ENCODE measurements around the gene SHLD2. TPM values are rescaled to one million over a fixed set of nuclear protein-coding genes. Genes with fewer than 3 reads are reported as not detected.

Gene SHLD2
- total and polyA plus RNA-seq, 2 of the 13 experiments (the other 11 are each of a cell fraction or from before 2014, with no cell fraction given), result 25.7 to 53.7 TPM

DNA sequence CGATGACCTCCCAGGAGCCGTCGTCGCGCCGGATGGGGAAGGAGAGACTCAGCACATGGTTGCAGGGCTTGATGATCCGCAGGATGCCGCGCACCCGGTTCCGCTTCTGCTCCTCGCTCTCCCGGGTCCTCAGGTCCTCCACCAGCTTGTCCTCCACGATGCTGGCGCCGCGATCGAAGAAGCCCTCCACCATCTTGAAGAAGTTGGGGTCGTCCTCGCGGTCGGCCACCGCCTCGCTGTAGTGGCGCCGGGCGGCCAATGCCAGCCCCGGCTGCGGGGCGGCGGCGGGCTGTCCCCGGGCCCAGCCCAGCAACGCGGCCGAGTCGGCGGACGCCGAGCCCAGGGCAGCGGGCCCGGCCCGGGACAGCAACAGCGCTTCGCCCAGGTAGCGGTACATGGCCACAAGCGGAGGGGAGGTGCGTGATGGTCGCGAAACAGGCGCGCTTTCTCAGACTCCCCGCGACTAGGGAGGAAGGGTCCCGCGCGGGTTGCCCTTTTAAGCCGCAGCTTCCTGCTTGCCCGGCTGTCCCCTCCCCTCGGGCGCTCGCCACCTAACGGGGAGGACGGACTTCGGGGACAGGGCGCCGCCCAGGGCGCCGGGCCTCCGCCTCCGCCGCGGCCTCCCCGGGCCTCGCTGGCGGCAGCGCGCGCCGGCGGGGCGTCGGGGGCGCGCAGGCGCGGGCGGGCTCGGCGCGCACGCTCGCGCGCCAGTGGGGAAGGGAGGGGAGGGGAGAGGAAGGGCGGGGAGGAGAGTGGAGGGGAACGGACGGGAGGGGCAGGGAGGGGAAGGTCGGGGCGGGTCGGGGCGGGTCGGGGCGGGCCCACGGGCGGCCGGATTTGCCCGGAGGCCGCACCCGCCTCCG lies at the start of gene SHLD2, which contains the start of gene GLUD1 (continued):
- TF ChIP-seq MED13 (CRISPR knock-in tag; IDR thresholded peaks at IDR 0.05) (no peak; the same call in 1 of the 2 replicates), TARDBP (CRISPR knock-in tag; IDR thresholded peaks at IDR 0.05) (no peak; the same call in 1 of the 2 replicates), HNF4G (IDR thresholded peaks at IDR 0.05; ENCODE audit: borderline replicate concordance, low read depth, low read length) (peak; percentile 17; the same call in 1 of the 2 replicates), HNF4G (CRISPR knock-in tag; IDR thresholded peaks at IDR 0.05; ENCODE audit: borderline replicate concordance, low read depth) (no peak), CBX1 (IDR thresholded peaks at IDR 0.05; ENCODE audit: low read depth) (peak; percentile 89), NFYC (CRISPR knock-in tag; IDR thresholded peaks at IDR 0.05) (no peak), ZNF292 (CRISPR knock-in tag; IDR thresholded peaks at IDR 0.05; ENCODE audit: borderline replicate concordance, low read depth) (no peak), ZNF577 (CRISPR knock-in tag; IDR thresholded peaks at IDR 0.05; ENCODE audit: borderline replicate concordance, low read depth) (no peak), ZNF737 (CRISPR knock-in tag; IDR thresholded peaks at IDR 0.05; ENCODE audit: borderline replicate concordance) (no peak), ZNF367 (CRISPR knock-in tag; IDR thresholded peaks at IDR 0.05; ENCODE audit: borderline replicate concordance) (no peak), NFYB (CRISPR knock-in tag; IDR thresholded peaks at IDR 0.05) (no peak), HDAC6 (IDR thresholded peaks at IDR 0.05; ENCODE audit: low read depth, low read length) (no peak), REXO4 (CRISPR knock-in tag; IDR thresholded peaks at IDR 0.05; ENCODE audit: borderline replicate concordance) (no peak), ZBTB7B (CRISPR knock-in tag; IDR thresholded peaks at IDR 0.05) (no peak), ZNF670 (CRISPR knock-in tag; IDR thresholded peaks at IDR 0.05; ENCODE audit: borderline replicate concordance) (no peak), MEIS1 (CRISPR knock-in tag; IDR thresholded peaks at IDR 0.05; ENCODE audit: borderline replicate concordance) (no peak; the same call in 1 of the 2 replicates), ZNF563 (CRISPR knock-in tag; IDR thresholded peaks at IDR 0.05) (peak; percentile 71), U2AF1 (optimal IDR thresholded peaks at IDR 0.05; ENCODE audit: low read depth, low read length) (no peak), ZBTB25 (CRISPR knock-in tag; IDR thresholded peaks at IDR 0.05) (no peak), PRPF4 (IDR thresholded peaks at IDR 0.05; ENCODE audit: low read depth, low read length, poor library complexity, severe bottlenecking) (no peak), TCF12 (IDR thresholded peaks at IDR 0.05) (no peak), TCF12 (CRISPR knock-in tag; IDR thresholded peaks at IDR 0.05) (no peak), SALL1 (CRISPR knock-in tag; IDR thresholded peaks at IDR 0.05) (peak; percentile 47; the same call in 1 of the 2 replicates), FOXA1 (IDR thresholded peaks at IDR 0.05) (no peak), FOXA1 (CRISPR knock-in tag; IDR thresholded peaks at IDR 0.05) (no peak), NR2C2 (CRISPR knock-in tag; IDR thresholded peaks at IDR 0.05; ENCODE audit: borderline replicate concordance) (no peak), ZNF720 (CRISPR knock-in tag; IDR thresholded peaks at IDR 0.05) (no peak), ZNF616 (CRISPR knock-in tag; IDR thresholded peaks at IDR 0.05; ENCODE audit: low read depth) (peak; percentile 69; the same call in 1 of the 2 replicates), HOXD1 (CRISPR knock-in tag; IDR thresholded peaks at IDR 0.05) (peak; percentile 61; the same call in 1 of the 2 replicates), YY1 (IDR thresholded peaks at IDR 0.05; ENCODE audit: insufficient read depth, insufficient replicate concordance, low read depth, low read length) (peak; percentile 77)
- TF ChIP-seq, protein P1, sequence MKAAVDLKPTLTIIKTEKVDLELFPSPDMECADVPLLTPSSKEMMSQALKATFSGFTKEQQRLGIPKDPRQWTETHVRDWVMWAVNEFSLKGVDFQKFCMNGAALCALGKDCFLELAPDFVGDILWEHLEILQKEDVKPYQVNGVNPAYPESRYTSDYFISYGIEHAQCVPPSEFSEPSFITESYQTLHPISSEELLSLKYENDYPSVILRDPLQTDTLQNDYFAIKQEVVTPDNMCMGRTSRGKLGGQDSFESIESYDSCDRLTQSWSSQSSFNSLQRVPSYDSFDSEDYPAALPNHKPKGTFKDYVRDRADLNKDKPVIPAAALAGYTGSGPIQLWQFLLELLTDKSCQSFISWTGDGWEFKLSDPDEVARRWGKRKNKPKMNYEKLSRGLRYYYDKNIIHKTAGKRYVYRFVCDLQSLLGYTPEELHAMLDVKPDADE (CRISPR knock-in tag; IDR thresholded peaks at IDR 0.05), result no peak
